Adrenal gland (tissue), 5 donors: ENCODE results near the gene LILRA2.

Experiments used
- CTCF ChIP-seq, 6 experiments: fragments of 450-650 bp in 4 of 6; fragments of 200-600 bp in 2 of 6; sonication (generic) in 1 of 6; IDR thresholded peaks; 1 replicate in 5 of 6; 2 replicates in 1 of 6; pipeline versions ENCODE4 v1.5.1 to v1.8.0; 2016 to 2021; ENCODE audit warnings: antibody characterized with exemption in 6 of 6, mild to moderate bottlenecking in 2 of 6, moderate library complexity in 1 of 6
- POLR2A ChIP-seq, 2 donors: fragments of 450-650 bp; IDR thresholded peaks; one replicate each; pipeline ENCODE4 v1.6.1; 2017; ENCODE audit warnings: antibody characterized with exemption in 2 of 2, mild to moderate bottlenecking in 2 of 2, moderate library complexity in 1 of 2
- donor health status: DM: no; HTN: no; CAD: no.

GRCh38 chr19:54633401-54633800 is 59.8 kb downstream of the LILRA2 start:
- TF ChIP-seq CTCF (IDR thresholded peaks at IDR 0.05) (no peak), POLR2A (IDR thresholded peaks at IDR 0.05) (no peak)
